Right cardiac atrium (tissue), 5 donors: ENCODE data around the gene RARB. TPM values are rescaled to one million over a fixed set of nuclear protein-coding genes. Genes with fewer than 3 reads are reported as not detected.

Experiments used
- ATAC-seq, 2 donors: fragments of 200-7000 bp; cut with Tn5 transposase; one replicate each; pipeline versions ENCODE4 v1.8.0 to v1.9.1; 2020; ENCODE audit warnings: moderate library complexity in 2 of 2, mild to moderate bottlenecking in 1 of 2
- DNase-seq, 3 donors: peaks; one replicate each; pipeline ENCODE4 v3.0.0-alpha.2; 2020
- H3K27ac ChIP-seq: one replicate; pipeline ENCODE4 v1.5.1; 2013; ENCODE audit warnings: mild to moderate bottlenecking, low read length, control low read depth, moderate library complexity
- H3K27me3 ChIP-seq: one replicate; pipeline ENCODE4 v1.6.1; 2013; ENCODE audit not compliant: control insufficient read depth, insufficient read depth
- H3K4me1 ChIP-seq: one replicate; pipeline ENCODE4 v1.6.1; 2013; ENCODE audit warnings: low read length; ENCODE audit not compliant: control insufficient read depth, insufficient read depth
- H3K4me3 ChIP-seq: one replicate; pipeline ENCODE4 v1.5.1; 2013; ENCODE audit warnings: low read length, control low read depth
- H3K9me3 ChIP-seq: one replicate; pipeline ENCODE4 v1.6.1; 2013; ENCODE audit warnings: low read length; ENCODE audit not compliant: control insufficient read depth
- whole genome bisulfite sequencing: extraction: QIAGEN DNeasy Blood & Tissue Kit; methylation state at CpG from one replicate; pipeline ENCODE4 v1.1.7; 2013; 5-methylcytosine and 5-hydroxymethylcytosine counted together
- intact Hi-C, 4 donors: fragments of 100-400 bp; cut with DNase I; formaldehyde crosslinking; loops; one replicate each; pipeline versions ENCODE4 v1.11.0 to v1.14.0; 2022 to 2023
- polyA plus RNA-seq: library from polyadenylated mRNA; stranded (reverse); fragments of 200-250 nt; gene quantifications from one replicate; pipeline ENCODE4 v1.2.3, GENCODE V29; 2013
- total RNA-seq, 4 donors: library from RNA; stranded (reverse); fragmentation: NEBNext Ultra II Directional; extraction: Animal tissue kit (Norgen Biotek cat#: 25700); gene quantifications; one replicate each; pipeline ENCODE4 v1.2.1, GENCODE V29; 2021
- donor health status: healthy with polysubstance abuse.
- donor health status: DM: no; HTN: yes; CAD: no.
- donor health status: DM: no; HTN: no; CAD: no.
- donor health status: DM: no; HTN: yes; CAD: no; lungs with severe emphysema.
- donor health status: DM: yes; HTN: yes; CAD: no.

The RARB gene
- total and polyA plus RNA-seq, 5 donors: 9.5 to 26.4 (median 24.0) TPM

DNA sequence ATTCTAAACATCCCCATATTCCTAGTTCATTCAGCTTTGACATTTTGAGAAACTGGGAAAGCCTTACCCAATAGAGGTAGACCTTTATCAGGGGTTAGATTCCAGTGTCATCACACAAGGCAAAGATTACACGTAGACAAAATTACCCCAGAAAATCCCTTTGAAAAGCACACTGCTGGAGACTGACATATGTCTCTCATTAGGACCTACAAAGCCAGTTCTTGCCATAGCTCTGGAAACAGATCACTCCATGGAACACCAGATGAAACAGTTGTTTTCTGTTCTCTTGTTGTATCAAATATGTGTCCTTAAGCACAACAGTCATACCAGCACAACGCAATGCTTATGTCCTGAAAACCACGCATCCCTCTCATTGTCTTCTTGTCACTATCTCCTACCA lies 44.7 kb downstream of the RARB start:
- DNase-seq (no peak), ATAC-seq (no peak)
- H3K27ac ChIP-seq: no peak overlapping the region
- H3K27me3 ChIP-seq: no peaks in the 10 kb centered on the region
- WGBS: 77% methylated on average over 3 of the region's 3 CpGs
- H3K4me3 ChIP-seq: no peak overlapping the region
- H3K4me1 ChIP-seq: peaks cover 8% of the 10 kb centered on the region
- intact Hi-C loops: no loop called here
- no peaks in the 10 kb centered on the region for H3K9me3 ChIP-seq

DNA sequence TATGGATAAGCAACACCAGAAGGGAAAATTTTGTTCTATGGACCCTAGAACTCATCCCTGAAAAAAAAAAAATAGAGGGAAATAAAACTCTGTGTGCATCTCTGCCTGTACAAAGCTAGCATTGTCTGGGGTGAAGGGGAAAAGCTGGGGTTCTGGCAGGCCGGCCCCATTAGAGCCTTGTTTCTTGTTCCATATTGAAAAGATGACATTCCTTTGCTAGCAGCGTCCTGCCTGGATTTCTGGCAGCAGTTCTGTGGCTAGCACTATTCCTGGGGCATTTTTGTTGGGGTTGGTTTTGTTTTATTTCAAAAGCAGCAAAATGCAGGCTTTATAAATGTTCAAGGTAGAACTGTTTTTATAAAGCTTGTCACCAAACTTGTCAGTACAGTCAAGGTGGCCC lies 45.2 kb downstream of the RARB start:
- Histone ChIP-seq H3K4me1 (peaks cover 6% of the 10 kb centered on the region), H3K4me3 (no peak overlapping the region), H3K27me3 (no peaks in the 10 kb centered on the region), H3K27ac (no peak overlapping the region), H3K9me3 (no peaks in the 10 kb centered on the region)
- intact Hi-C loops: no loop called here
- DNase-seq: no peak
- WGBS: 46% methylated on average over 2 of the region's 2 CpGs
- ATAC-seq: no peak

DNA sequence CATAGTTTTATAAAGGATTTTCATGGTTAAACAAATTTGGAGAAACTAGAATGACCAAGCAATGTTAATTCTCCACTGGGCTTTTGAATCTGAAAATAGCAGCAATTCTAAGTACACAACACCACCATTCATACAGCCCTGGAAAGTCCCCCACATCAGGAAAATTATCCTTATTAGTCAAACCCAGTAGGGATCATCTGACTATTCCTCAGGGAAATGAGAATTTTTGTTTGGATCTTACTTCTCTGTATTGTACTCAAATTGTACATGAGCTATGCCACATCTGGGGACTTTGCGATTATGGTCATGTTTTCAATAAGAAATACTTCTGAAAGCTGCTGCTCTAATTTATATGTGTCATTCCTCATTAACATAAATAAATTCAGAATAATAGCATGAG lies 46.0 kb downstream of the RARB start:
- Histone ChIP-seq H3K4me3 (no peak overlapping the region), H3K4me1 (peaks cover 6% of the 10 kb centered on the region), H3K27ac (no peak overlapping the region), H3K27me3 (no peaks in the 10 kb centered on the region), H3K9me3 (no peaks in the 10 kb centered on the region)
- no peak for ATAC-seq
- no peak for DNase-seq
- intact Hi-C loops: no loop called here
- 73% methylated on average over 1 of the region's 1 CpG for WGBS

DNA sequence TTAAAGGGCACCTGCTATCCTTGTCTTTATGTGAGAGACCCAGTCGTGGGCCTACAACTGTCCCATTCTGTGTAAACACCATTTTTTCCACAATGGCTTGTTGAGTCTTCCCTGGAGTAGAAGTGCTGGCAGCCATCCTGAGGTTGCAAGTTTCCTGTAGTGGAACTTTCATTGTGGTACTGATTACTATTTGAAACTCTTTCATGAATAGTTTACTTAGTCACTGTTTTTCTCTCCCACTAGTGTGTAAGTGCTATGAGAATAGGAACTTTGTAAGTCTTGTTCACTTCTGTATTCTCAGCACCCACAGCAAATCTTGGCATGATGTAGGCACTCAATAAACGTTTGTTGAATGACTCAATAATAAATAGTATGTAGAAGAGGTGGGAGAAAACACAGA lies 48.6 kb downstream of the RARB start:
- intact Hi-C loops: no loop called here
- H3K4me3 ChIP-seq: no peak overlapping the region
- no peaks in the 10 kb centered on the region for H3K27me3 ChIP-seq
- ATAC-seq (peak; percentile 13 to 56), DNase-seq (peak; percentile 47 to 74 (median 52))
- no peaks in the 10 kb centered on the region for H3K9me3 ChIP-seq
- 24% methylated on average over 2 of the region's 2 CpGs for WGBS
- H3K4me1 ChIP-seq: peaks cover 6% of the 10 kb centered on the region
- H3K27ac ChIP-seq: no peak overlapping the region

DNA sequence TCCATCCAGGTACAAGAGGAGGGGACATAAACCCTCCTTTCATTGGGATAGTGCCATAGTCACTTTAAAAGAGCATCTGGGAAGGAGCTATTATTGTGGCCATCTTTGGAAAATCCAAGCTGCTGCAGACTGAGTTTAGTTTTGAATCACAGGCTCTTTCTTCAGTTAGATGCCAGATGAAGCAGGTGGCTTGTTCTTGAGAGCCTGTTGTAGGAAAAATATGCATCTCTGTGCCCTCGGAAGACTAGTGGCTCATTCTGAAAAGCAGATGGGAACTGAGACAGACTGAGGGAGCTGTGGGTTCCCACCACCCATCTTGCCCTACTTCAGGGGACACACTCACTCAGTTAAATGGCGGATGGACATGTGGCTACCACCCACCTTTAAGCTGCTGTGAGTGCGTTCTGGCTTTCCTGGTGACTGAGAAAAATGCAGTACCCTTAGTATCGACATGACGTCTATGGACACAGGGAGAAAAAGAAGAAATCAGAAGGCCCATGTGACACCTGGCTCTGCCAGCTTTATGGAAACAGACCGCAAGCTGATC lies 50.2 kb downstream of the RARB start:
- Histone ChIP-seq H3K27ac (no peak overlapping the region), H3K27me3 (no peaks in the 10 kb centered on the region), H3K9me3 (no peaks in the 10 kb centered on the region), H3K4me3 (no peak overlapping the region), H3K4me1 (peaks cover 2% of the 10 kb centered on the region)
- 65% methylated on average over 6 of the region's 6 CpGs for WGBS
- DNase-seq (no peak), ATAC-seq (no peak)
- intact Hi-C loops: no loop called here

DNA sequence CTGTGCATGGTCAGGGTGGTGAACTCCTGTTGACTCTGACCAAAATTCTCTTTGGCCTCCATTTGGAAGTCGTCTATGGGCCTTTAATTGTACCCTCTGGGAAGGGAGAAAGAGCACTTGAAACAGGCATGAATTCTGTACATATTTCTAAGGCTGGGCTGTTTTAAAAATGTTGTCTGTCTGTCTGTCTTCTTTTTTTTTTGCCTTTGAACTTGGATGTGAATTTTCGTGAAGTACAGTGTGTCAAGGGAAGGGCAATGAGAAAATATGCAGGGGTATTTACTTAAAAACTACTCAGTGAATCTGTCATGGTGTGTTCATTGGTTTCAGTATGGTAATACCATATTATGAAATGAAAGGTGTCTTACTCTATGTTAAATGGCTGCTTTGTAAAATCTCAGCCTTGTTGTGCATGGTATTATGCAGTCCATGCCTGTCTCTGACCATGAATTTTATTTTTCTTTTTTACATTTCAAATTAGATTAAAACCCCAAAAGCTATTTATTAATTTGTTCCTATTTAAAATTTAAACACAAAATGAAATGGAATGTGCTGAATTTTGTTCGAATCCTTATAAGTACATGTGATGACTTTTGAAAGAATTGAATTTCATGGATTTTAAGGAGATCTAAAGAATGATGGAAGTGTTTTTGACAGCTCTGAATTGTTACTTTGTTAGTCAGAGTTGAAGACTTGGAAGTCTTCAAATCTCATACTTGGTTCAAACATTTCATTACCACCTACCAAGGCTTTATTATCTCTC lies 51.1 kb downstream of the RARB start:
- DNase-seq (no peak), ATAC-seq (no peak)
- intact Hi-C loops: no loop called here
- Histone ChIP-seq H3K27me3 (no peaks in the 10 kb centered on the region), H3K4me1 (no peaks in the 10 kb centered on the region), H3K4me3 (no peak overlapping the region), H3K27ac (peak overlapping the region; percentile 13), H3K9me3 (no peaks in the 10 kb centered on the region)
- WGBS: 57% methylated on average over 3 of the region's 3 CpGs

DNA sequence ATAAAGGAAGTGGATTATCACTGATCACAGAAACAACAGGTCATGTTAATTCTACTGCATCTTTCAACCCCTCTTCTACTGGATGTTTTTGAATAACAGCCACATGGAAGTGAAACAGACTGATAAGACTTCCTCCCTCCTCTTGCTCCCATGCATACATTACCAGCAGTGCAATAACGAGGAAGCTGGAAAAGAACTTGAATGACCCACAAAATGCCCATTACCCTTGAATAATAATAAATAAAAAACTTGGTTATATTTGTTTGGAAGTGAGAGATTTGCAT lies 51.6 kb downstream of the RARB start:
- Histone ChIP-seq H3K9me3 (no peaks in the 10 kb centered on the region), H3K27me3 (no peaks in the 10 kb centered on the region), H3K4me1 (no peaks in the 10 kb centered on the region), H3K4me3 (no peak overlapping the region), H3K27ac (no peak overlapping the region)
- 2% methylated on average over 1 of the region's 1 CpG for WGBS
- ATAC-seq (peak in 1 of 2 donors; percentile 46), DNase-seq (no peak)
- intact Hi-C loops: no loop called here

DNA sequence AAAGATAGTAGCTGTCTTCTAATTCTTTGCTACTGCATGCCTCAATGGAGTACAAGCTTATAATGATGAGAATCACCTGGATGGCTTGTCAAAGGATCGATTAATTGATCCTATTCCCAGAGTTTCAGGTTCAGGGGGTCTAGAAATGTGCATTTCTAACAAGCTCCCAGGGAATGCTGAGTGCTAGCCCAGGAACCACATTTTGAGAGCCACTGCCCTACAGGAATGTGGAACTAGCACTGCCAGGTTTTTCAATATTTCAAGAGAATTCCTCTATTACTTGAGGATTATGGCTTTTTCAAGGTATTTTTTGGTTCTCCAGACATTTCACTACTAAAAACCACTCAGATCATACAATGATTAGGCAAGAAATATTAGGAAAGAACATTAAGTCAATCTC lies 52.7 kb downstream of the RARB start:
- Histone ChIP-seq H3K27me3 (no peaks in the 10 kb centered on the region), H3K27ac (no peak overlapping the region), H3K9me3 (no peaks in the 10 kb centered on the region), H3K4me3 (no peak overlapping the region), H3K4me1 (no peaks in the 10 kb centered on the region)
- ATAC-seq (no peak), DNase-seq (no peak)
- WGBS: 78% methylated on average over 1 of the region's 1 CpG
- intact Hi-C loops: no loop called here

DNA sequence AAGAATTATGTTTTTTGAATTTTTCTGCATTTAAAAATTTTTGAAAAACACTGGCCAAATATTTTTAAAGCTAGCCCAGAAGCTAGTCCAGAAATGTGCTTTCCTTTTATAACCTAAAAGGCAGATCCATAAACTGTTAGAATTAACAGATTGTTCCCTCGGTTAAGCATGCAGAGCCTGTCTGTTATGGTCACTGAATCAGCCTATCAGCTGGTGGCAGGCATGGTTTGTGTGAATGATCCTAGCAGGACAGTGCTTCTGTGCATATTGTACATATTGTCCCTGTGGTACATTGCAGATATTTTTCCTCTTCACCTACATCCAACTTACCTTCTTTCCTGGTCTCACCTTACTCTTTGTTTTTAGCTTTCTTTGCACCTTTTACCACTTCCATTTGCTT lies 53.3 kb downstream of the RARB start:
- H3K27me3 ChIP-seq: no peaks in the 10 kb centered on the region
- H3K27ac ChIP-seq: no peak overlapping the region
- intact Hi-C loops: no loop called here
- ATAC-seq: peak; percentile 39 to 63
- no peak for DNase-seq
- 37% methylated on average over 1 of the region's 1 CpG for WGBS
- no peak overlapping the region for H3K4me3 ChIP-seq
- H3K9me3 ChIP-seq: no peaks in the 10 kb centered on the region
- H3K4me1 ChIP-seq: no peaks in the 10 kb centered on the region

DNA sequence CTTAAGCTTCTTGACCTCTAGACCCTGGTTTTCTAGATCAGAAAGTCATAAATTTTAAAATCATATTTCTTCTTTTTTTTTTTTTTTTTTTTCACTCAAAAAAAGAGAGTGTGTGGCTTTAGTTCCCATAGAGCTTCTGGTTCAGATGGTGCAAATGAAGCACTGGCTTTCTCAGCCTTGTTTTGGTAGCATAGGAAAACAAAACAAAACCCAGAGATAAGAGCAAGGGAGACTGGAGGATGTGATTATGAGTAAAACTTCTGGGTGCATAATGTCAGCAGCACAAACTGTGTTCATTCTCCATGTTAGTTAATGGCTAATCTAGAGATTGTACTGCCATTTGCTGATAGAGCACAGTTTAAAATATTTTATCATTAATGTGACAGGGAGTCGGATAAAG lies 55.4 kb downstream of the RARB start:
- Histone ChIP-seq H3K27ac (peak overlapping the region; percentile 68), H3K27me3 (no peaks in the 10 kb centered on the region), H3K4me1 (peaks cover 2% of the 10 kb centered on the region), H3K4me3 (no peak overlapping the region), H3K9me3 (no peaks in the 10 kb centered on the region)
- WGBS: 33% methylated on average over 1 of the region's 1 CpG
- ATAC-seq (peak; percentile 50 to 55), DNase-seq (no peak)
- intact Hi-C loops: no loop called here

DNA sequence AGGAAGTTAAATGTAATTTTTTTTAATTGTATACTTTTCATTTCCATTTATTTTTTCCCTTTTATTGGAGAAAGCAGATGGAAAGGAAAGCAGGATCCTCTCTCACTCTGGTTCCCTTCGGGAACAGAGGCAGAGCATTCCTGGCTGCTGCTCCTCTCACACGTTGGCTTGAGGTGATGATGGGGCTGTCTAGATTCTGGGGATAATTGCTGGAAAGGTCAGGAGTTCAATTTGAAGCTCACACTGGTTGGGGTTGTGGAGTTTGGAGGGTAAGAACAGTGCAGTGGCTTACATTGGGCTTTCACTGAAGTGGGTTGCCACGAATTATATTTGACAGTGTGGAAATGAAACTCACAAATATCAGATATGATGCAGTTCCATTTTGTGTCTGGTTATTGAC lies 57.6 kb downstream of the RARB start:
- Histone ChIP-seq H3K27ac (no peak overlapping the region), H3K9me3 (no peaks in the 10 kb centered on the region), H3K4me3 (no peak overlapping the region), H3K27me3 (no peaks in the 10 kb centered on the region), H3K4me1 (peaks cover 2% of the 10 kb centered on the region)
- DNase-seq: no peak
- intact Hi-C loops: no loop called here
- peak; percentile 17 to 20 for ATAC-seq
- WGBS: 43% methylated on average over 3 of the region's 3 CpGs

DNA sequence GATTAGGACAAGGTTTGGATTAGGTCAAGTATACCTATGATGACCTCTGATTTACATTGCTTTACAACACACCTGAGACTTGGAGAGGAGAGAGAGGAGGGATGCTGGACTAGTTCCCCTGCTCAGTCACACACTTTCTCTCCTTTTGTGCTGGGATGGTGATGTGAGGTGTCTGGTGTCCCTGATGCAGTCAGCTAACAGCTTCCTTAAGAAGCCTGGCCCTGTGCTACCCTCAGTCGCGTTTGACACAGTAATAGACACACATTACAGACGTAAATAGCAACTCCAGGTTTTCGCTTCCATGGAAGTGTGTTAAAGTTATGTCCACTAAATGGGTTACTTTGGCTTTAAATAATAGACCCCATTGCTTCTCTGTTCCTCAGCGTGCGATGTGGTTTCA lies 58.9 kb downstream of the RARB start:
- WGBS: 58% methylated on average over 6 of the region's 6 CpGs
- Histone ChIP-seq H3K4me3 (no peak overlapping the region), H3K27me3 (no peaks in the 10 kb centered on the region), H3K9me3 (no peaks in the 10 kb centered on the region), H3K4me1 (peaks cover 2% of the 10 kb centered on the region), H3K27ac (no peak overlapping the region)
- ATAC-seq: peak; percentile 47 to 83
- DNase-seq: no peak
- intact Hi-C loops: no loop called here
